ENCODE data around the gene COL27A1. TPM values are rescaled to one million over a fixed set of nuclear protein-coding genes. Genes with fewer than 3 reads are reported as not detected.

Gene COL27A1
- total RNA-seq, 6 experiments from 2014 or later: 22.2 to 24.1 (median 23.4) TPM

Small RNAs within 50 kb of the gene (microRNA-seq; reads per million reads assigned to microRNA genes)
- gene MIR455: 9,015 reads per million, percentile 93 among the genes with 10 or more reads in this experiment

Other genes with a start within 250 kb of the COL27A1 start
- not detected for gene AMBP, start 77.2 kb upstream of the COL27A1 start, total RNA-seq (2021; fragmentation: NEBNext Ultra II Directional; extraction: Animal tissue kit (Norgen Biotek cat#: 25700))
- gene KIF12, start 56.2 kb upstream of the COL27A1 start, total RNA-seq (2021; fragmentation: NEBNext Ultra II Directional; extraction: Animal tissue kit (Norgen Biotek cat#: 25700)): not detected
- not detected for gene ORM1, start 167.6 kb downstream of the COL27A1 start, total RNA-seq (2021; fragmentation: NEBNext Ultra II Directional; extraction: Animal tissue kit (Norgen Biotek cat#: 25700))
- not detected for gene ORM2, start 174.3 kb downstream of the COL27A1 start, total RNA-seq (2021; fragmentation: NEBNext Ultra II Directional; extraction: Animal tissue kit (Norgen Biotek cat#: 25700))
- gene AKNA, start 232.4 kb downstream of the COL27A1 start, total RNA-seq (2021; fragmentation: NEBNext Ultra II Directional; extraction: Animal tissue kit (Norgen Biotek cat#: 25700)): 10 to 100 TPM in 4 of 6 experiments, 1 to 10 TPM in 2; 9.3 to 13.1 (median 11.5) TPM

Data from HFFc6 (cell line).